HUES6 (cell line): Measurements from ENCODE around the gene KRT10.

Experiments used
- H3K27ac ChIP-seq: 2 replicates; pipeline ENCODE4 v1.7.0; 2013; ENCODE audit warnings: low read depth, mild to moderate bottlenecking, low read length, inconsistent platforms
- H3K27me3 ChIP-seq: 2 replicates; pipeline ENCODE4 v1.6.1; 2013; ENCODE audit warnings: low read length; ENCODE audit not compliant: control insufficient read depth, insufficient read depth
- H3K36me3 ChIP-seq: 2 replicates; pipeline ENCODE4 v1.6.1; 2013; ENCODE audit warnings: low read length; ENCODE audit not compliant: control insufficient read depth, insufficient read depth
- H3K4me1 ChIP-seq: 2 replicates; pipeline ENCODE4 v1.6.1; 2013; ENCODE audit warnings: low read length; ENCODE audit not compliant: control insufficient read depth, insufficient read depth
- H3K4me3 ChIP-seq: 2 replicates; pipeline ENCODE4 v1.5.1; 2013; ENCODE audit warnings: low read depth, low read length
- H3K9ac ChIP-seq: one replicate; pipeline ENCODE4 v1.6.1; 2013; ENCODE audit warnings: mild to moderate bottlenecking, low read length
- H3K9me3 ChIP-seq: 2 replicates; pipeline ENCODE4 v1.6.1; 2013; ENCODE audit warnings: low read depth, low read length; ENCODE audit not compliant: control insufficient read depth, insufficient read depth

The KRT10 gene

GRCh38 chr17:40779181-40779909, 43.1 kb downstream of the KRT10 start:
- H3K36me3 ChIP-seq = no peaks in the 10 kb centered on the region
- H3K27ac ChIP-seq = no peak overlapping the region
- no peak overlapping the region for H3K9ac ChIP-seq
- no peaks in the 10 kb centered on the region for H3K4me1 ChIP-seq
- peaks cover 34% of the 10 kb centered on the region for H3K27me3 ChIP-seq
- no peaks in the 10 kb centered on the region for H3K9me3 ChIP-seq
- H3K4me3 ChIP-seq = no peak overlapping the region; the same call in 1 of the 2 replicates

GRCh38 chr17:40778461-40778860, 44.0 kb downstream of the KRT10 start:
- Histone ChIP-seq H3K4me1 (no peaks in the 10 kb centered on the region), H3K36me3 (no peaks in the 10 kb centered on the region), H3K27ac (no peak overlapping the region), H3K9ac (no peak overlapping the region), H3K9me3 (no peaks in the 10 kb centered on the region), H3K27me3 (peaks cover 34% of the 10 kb centered on the region), H3K4me3 (no peak overlapping the region)

GRCh38 chr17:40777971-40778370, 44.4 kb downstream of the KRT10 start:
- Histone ChIP-seq H3K4me1 (no peaks in the 10 kb centered on the region), H3K36me3 (no peaks in the 10 kb centered on the region), H3K27ac (no peak overlapping the region), H3K27me3 (peaks cover 34% of the 10 kb centered on the region), H3K4me3 (no peak overlapping the region), H3K9me3 (no peaks in the 10 kb centered on the region), H3K9ac (no peak overlapping the region)

- Histone ChIP-seq H3K27me3 (peaks cover 34% of the 10 kb centered on the region), H3K4me3 (no peak overlapping the region), H3K27ac (no peak overlapping the region), H3K9ac (no peak overlapping the region), H3K36me3 (no peaks in the 10 kb centered on the region), H3K4me1 (no peaks in the 10 kb centered on the region), H3K9me3 (no peaks in the 10 kb centered on the region)
These were observed 45.0 kb downstream of the KRT10 start for GRCh38 chr17:40777459-40777858.

GRCh38 chr17:40775945-40776344, 46.5 kb downstream of the KRT10 start:
- no peak overlapping the region for H3K27ac ChIP-seq
- H3K4me1 ChIP-seq = no peaks in the 10 kb centered on the region
- no peaks in the 10 kb centered on the region for H3K9me3 ChIP-seq
- H3K36me3 ChIP-seq = no peaks in the 10 kb centered on the region
- H3K27me3 ChIP-seq = peaks cover 34% of the 10 kb centered on the region
- no peak overlapping the region for H3K9ac ChIP-seq
- no peak overlapping the region for H3K4me3 ChIP-seq

GRCh38 chr17:40772101-40772500, 50.3 kb downstream of the KRT10 start, which contains the start of gene KRT26:
TSS of gene KRT26 (minus strand) at chr17:40772201. CDS start at chr17:40772113, 88 bp downstream.
- Histone ChIP-seq H3K36me3 (no peaks in the 10 kb centered on the region), H3K4me3 (no peak within 1 kb of the TSS), H3K27ac (no peak within 1 kb of the TSS), H3K27me3 (peaks cover 8% of the 10 kb centered on the region; the same call in 1 of the 2 replicates), H3K9ac (no peak within 1 kb of the TSS), H3K4me1 (no peaks in the 10 kb centered on the region), H3K9me3 (no peaks in the 10 kb centered on the region)
